Lung (tissue), 16 donors: ENCODE results near the gene PNLIPRP1. TPM values are rescaled to one million over a fixed set of nuclear protein-coding genes. Genes with fewer than 3 reads are reported as not detected.

ENCODE experiments used
- ATAC-seq: fragments of 200-7000 bp; cut with Tn5 transposase; one replicate; pipeline ENCODE4 v1.9.1; 2020; ENCODE audit warnings: moderate number of reproducible peaks; ENCODE audit not compliant: insufficient read depth, low FRiP score
- DNase-seq, 3 donors: peaks; one replicate each; pipeline ENCODE4 v3.0.0-alpha.2; 2013 to 2017
- H3K27ac ChIP-seq, 2 donors: one replicate each; pipeline ENCODE4 v1.5.1; 2013; ENCODE audit warnings: mild to moderate bottlenecking in 2 of 2, moderate library complexity in 2 of 2, control low read depth in 1 of 2, inconsistent platforms in 1 of 2, low read depth in 1 of 2, low read length in 1 of 2
- H3K27me3 ChIP-seq, 3 donors: one replicate each; pipeline ENCODE4 v1.5.1; 2013; ENCODE audit warnings: low read length in 2 of 3; ENCODE audit not compliant: control insufficient read depth in 3 of 3, insufficient read depth in 3 of 3
- H3K36me3 ChIP-seq, 4 donors: one replicate each; pipeline ENCODE4 v1.5.1; 2013; ENCODE audit warnings: low read length in 4 of 4, mild to moderate bottlenecking in 1 of 4, moderate library complexity in 1 of 4; ENCODE audit not compliant: control insufficient read depth in 4 of 4, insufficient read depth in 4 of 4
- H3K4me1 ChIP-seq, 5 donors: one replicate each; pipeline ENCODE4 v1.5.1; 2013; ENCODE audit warnings: low read length in 5 of 5, mild to moderate bottlenecking in 2 of 5, moderate library complexity in 1 of 5; ENCODE audit not compliant: control insufficient read depth in 5 of 5, insufficient read depth in 5 of 5
- H3K4me3 ChIP-seq: one replicate; pipeline ENCODE4 v1.5.1; 2013; ENCODE audit warnings: mild to moderate bottlenecking, control low read depth, moderate library complexity
- H3K9ac ChIP-seq, 2 donors: one replicate each; pipeline ENCODE4 v1.5.1; 2013; ENCODE audit warnings: low read length in 2 of 2, control low read depth in 1 of 2; ENCODE audit not compliant: insufficient read depth in 1 of 2
- H3K9me3 ChIP-seq, 4 donors: one replicate each; pipeline ENCODE4 v1.5.1; 2013; ENCODE audit warnings: low read length in 3 of 4, mild to moderate bottlenecking in 1 of 4, moderate library complexity in 1 of 4; ENCODE audit not compliant: control insufficient read depth in 4 of 4, insufficient read depth in 3 of 4
- WGBS, 2 donors: extraction: QIAGEN DNeasy Blood & Tissue Kit; methylation state at CpG; one replicate each; pipeline ENCODE4 v1.1.7; 2013; 5-methylcytosine and 5-hydroxymethylcytosine counted together
- long read RNA-seq, 5 donors: transcript quantifications; one replicate each; lab custom pipeline, GENCODE V29; 2026
- polyA plus RNA-seq, 2 donors: library from polyadenylated mRNA; stranded (reverse); fragments of 200-250 nt; gene quantifications; one replicate each; pipeline ENCODE4 v1.2.1, GENCODE V29; 2013
- total RNA-seq, 2 donors: library from RNA; depleted of rRNA in 1 of 2; stranded (reverse); fragments of >200 nt in 1 of 2; gene quantifications; one replicate each; pipeline ENCODE4 v1.2.1, GENCODE V29; 2014 to 2021
- TF ChIP-seq, protein P1 (sequence below): IDR thresholded peaks from 2 replicates; pipeline ENCODE4 v1.5.1; 2012; ENCODE audit warnings: mild to moderate bottlenecking; ENCODE audit errors: control extremely low read depth, extremely low read depth
- donor health status: control.
- donor health status: control.
- donor health status: Bipolar disorder and iron deficiency.
- donor health status: healthy.
- donor health status: DM: yes; HTN: yes; CAD: no.

Gene PNLIPRP1
- total RNA-seq (1 to 10 TPM in 1 of 2 donors, not detected in 1; 1.4 TPM), polyA plus RNA-seq (under 1 TPM in 1 of 2 donors, not detected in 1; 0.26 TPM)
- long read RNA-seq, donor 1, result 0 reads
- long read RNA-seq, donor 2, result 0 reads
- long read RNA-seq, donor 3, result 0 reads
- long read RNA-seq, donor 4, result 0 reads
- long read RNA-seq, donor 5, result 0 reads

GRCh38 chr10:116590590-116591444, at the start of gene PNLIPRP1:
TSS of gene PNLIPRP1 (plus strand) at chr10:116590959. CDS start at chr10:116591130, 171 bp downstream.
- WGBS, 2 donors, result 66 to 87% methylated on average over 9 of the region's 9 CpGs
- no peaks in the 10 kb centered on the region for H3K36me3 ChIP-seq
- H3K9me3 ChIP-seq, result peaks cover 0 to 5% (median 0%) of the 10 kb centered on the region in 4 donors
- H3K4me1 ChIP-seq, result no peaks in the 10 kb centered on the region
- DNase-seq (peak in 1 of 3 donors; percentile 12), ATAC-seq (no peak)
- H3K9ac ChIP-seq, result no peak within 1 kb of the TSS
- no peak within 1 kb of the TSS for H3K27ac ChIP-seq
- H3K27me3 ChIP-seq, result no peaks in the 10 kb centered on the region
- TF ChIP-seq, protein P1, sequence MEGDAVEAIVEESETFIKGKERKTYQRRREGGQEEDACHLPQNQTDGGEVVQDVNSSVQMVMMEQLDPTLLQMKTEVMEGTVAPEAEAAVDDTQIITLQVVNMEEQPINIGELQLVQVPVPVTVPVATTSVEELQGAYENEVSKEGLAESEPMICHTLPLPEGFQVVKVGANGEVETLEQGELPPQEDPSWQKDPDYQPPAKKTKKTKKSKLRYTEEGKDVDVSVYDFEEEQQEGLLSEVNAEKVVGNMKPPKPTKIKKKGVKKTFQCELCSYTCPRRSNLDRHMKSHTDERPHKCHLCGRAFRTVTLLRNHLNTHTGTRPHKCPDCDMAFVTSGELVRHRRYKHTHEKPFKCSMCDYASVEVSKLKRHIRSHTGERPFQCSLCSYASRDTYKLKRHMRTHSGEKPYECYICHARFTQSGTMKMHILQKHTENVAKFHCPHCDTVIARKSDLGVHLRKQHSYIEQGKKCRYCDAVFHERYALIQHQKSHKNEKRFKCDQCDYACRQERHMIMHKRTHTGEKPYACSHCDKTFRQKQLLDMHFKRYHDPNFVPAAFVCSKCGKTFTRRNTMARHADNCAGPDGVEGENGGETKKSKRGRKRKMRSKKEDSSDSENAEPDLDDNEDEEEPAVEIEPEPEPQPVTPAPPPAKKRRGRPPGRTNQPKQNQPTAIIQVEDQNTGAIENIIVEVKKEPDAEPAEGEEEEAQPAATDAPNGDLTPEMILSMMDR, result no peak
- H3K4me3 ChIP-seq, result no peak within 1 kb of the TSS

- Histone ChIP-seq H3K36me3 (no peaks in the 10 kb centered on the region), H3K27me3 (no peaks in the 10 kb centered on the region), H3K4me1 (no peaks in the 10 kb centered on the region), H3K27ac (no peak overlapping the region), H3K9ac (no peak overlapping the region), H3K9me3 (no peaks in the 10 kb centered on the region), H3K4me3 (no peak overlapping the region)
- TF ChIP-seq, protein P1, result no peak
- no peak for DNase-seq
- no peak for ATAC-seq
Observed at GRCh38 chr10:116542007-116542677, 48.6 kb upstream of the PNLIPRP1 start.

- H3K4me3 ChIP-seq, result no peak overlapping the region
- H3K9ac ChIP-seq, result no peak overlapping the region
- TF ChIP-seq, protein P1, result no peak
- no peaks in the 10 kb centered on the region for H3K9me3 ChIP-seq
- H3K4me1 ChIP-seq, result no peaks in the 10 kb centered on the region
- 80 to 95% methylated on average over 1 of the region's 1 CpG for WGBS, 2 donors
- H3K27ac ChIP-seq, result no peak overlapping the region
- DNase-seq (no peak), ATAC-seq (no peak)
- H3K36me3 ChIP-seq, result no peaks in the 10 kb centered on the region
- H3K27me3 ChIP-seq, result no peaks in the 10 kb centered on the region
Observed at GRCh38 chr10:116545122-116545521, 45.6 kb upstream of the PNLIPRP1 start.
